ENCODE results near the gene FKBP4. TPM values are rescaled to one million over a fixed set of nuclear protein-coding genes. Genes with fewer than 3 reads are reported as not detected.
A peak's percentile ranks its signal among the peaks of the same experiment; 100 is the strongest.

FKBP4 gene
- total and polyA plus RNA-seq, 2 of the 8 experiments (the other 6 are each of a cell fraction or from before 2014, with no cell fraction given): 72.6 to 243 TPM

GRCh38 chr12:2834581-2835491 is 40.1 kb downstream of the FKBP4 start, which contains the start of gene NRIP2:
Gene NRIP2, minus strand, starts transcription at chr12:2835035. Its CDS starts 52 bp downstream, at chr12:2834983.
- Histone ChIP-seq H3K4ac (replicated peaks; ENCODE audit: insufficient read length, low read depth, low read length) (no peak within 1 kb of the TSS), H4K8ac (ENCODE audit: extremely low read depth, insufficient read depth, low read length) (peak within 1 kb of the TSS; percentile 12), H3K4me2 (ENCODE audit: insufficient read depth in 1 of 2, low read depth in 2 of 2, low read length in 2 of 2) (peak within 1 kb of the TSS; percentile 14 to 50; a peak in 3 of 4 replicates), H3K27me3 (replicated peaks in 1 of 4; ENCODE audit: control insufficient read depth in 3 of 4, extremely low read depth in 1 of 4, insufficient read depth in 3 of 4, low read length in 3 of 4) (no peaks in the 10 kb centered on the region; a peak in 1 of 7 replicates), H4K20me1 (replicated peaks in 1 of 2; ENCODE audit: control insufficient read depth in 1 of 2, insufficient read depth in 2 of 2, low read length in 2 of 2) (no peaks in the 10 kb centered on the region), H3K9ac (replicated peaks in 1 of 4; ENCODE audit: extremely low read depth in 1 of 4, low read depth in 3 of 4, low read length in 3 of 4) (no peak within 1 kb of the TSS), H3K14ac (ENCODE audit: insufficient read length) (no peak within 1 kb of the TSS), H3K79me1 (ENCODE audit: low read depth, low read length) (no peaks in the 10 kb centered on the region), H3K18ac (ENCODE audit: extremely low read depth, low read length) (peak within 1 kb of the TSS; percentile 78; the same call in 1 of the 2 replicates), H3K27ac (ENCODE audit: low read depth, low read length) (no peak within 1 kb of the TSS), H3K36me3 (ENCODE audit: control insufficient read depth in 2 of 4, insufficient read depth in 4 of 4, low read length in 3 of 4) (no peaks in the 10 kb centered on the region; a peak in 1 of 8 replicates), H2BK120ac (replicated peaks; ENCODE audit: low read depth, low read length) (no peak within 1 kb of the TSS), H3K9me3 (ENCODE audit: insufficient read depth in 2 of 2, low read depth in 1 of 2, low read length in 1 of 2) (no peaks in the 10 kb centered on the region), H2BK5ac (ENCODE audit: low read depth, low read length) (no peak within 1 kb of the TSS), H3K23me2 (ENCODE audit: low read depth, low read length) (no peaks in the 10 kb centered on the region; the same call in 1 of the 2 replicates), H3K79me2 (ENCODE audit: control insufficient read depth in 1 of 2, insufficient read depth in 2 of 2, low read length in 2 of 2) (no peaks in the 10 kb centered on the region), H2BK20ac (ENCODE audit: low read length) (no peak within 1 kb of the TSS), H3K4me3 (ENCODE audit: extremely low read depth in 1 of 4, insufficient read depth in 2 of 4, low read depth in 3 of 4, low read length in 4 of 4) (peak within 1 kb of the TSS in 1 of 4 experiments; percentile 29; a peak in 2 of 8 replicates), H2BK12ac (ENCODE audit: low read depth, low read length) (peak within 1 kb of the TSS; percentile 27; the same call in 1 of the 2 replicates), H3K4me1 (replicated peaks in 1 of 4; ENCODE audit: control insufficient read depth in 3 of 4, insufficient read depth in 4 of 4, low read length in 3 of 4) (peaks cover 0 to 14% (median 9%) of the 10 kb centered on the region in 4 experiments; a peak in 6 of 7 replicates), H2AFZ (ENCODE audit: low read length) (no peak within 1 kb of the TSS), H2AK5ac (ENCODE audit: low read depth, low read length) (no peak within 1 kb of the TSS), H4K5ac (ENCODE audit: insufficient read length, low read depth, low read length) (no peak within 1 kb of the TSS), H4K91ac (replicated peaks; ENCODE audit: insufficient read length, low read length) (no peak within 1 kb of the TSS), H2BK15ac (ENCODE audit: low read length) (no peak within 1 kb of the TSS), H3K56ac (replicated peaks; ENCODE audit: insufficient read length, low read depth, low read length) (no peak within 1 kb of the TSS), H3K23ac (ENCODE audit: insufficient read length) (no peak within 1 kb of the TSS)
- DNase-seq (ENCODE audit: low read depth in 1 of 2, low spot score in 2 of 2) (peak in 1 of 2 experiments; percentile 65), FAIRE-seq (no peak)
- TF ChIP-seq HDAC2 (IDR thresholded peaks at IDR 0.05; ENCODE audit: borderline replicate concordance in 1 of 2, low read depth in 2 of 2, low read length in 2 of 2) (no peak), JUN (IDR thresholded peaks at IDR 0.05; ENCODE audit: low read depth, low read length) (no peak), CTBP2 (IDR thresholded peaks at IDR 0.05; ENCODE audit: borderline replicate concordance, insufficient read depth, insufficient read length, low read length) (no peak), FOSL1 (IDR thresholded peaks at IDR 0.05; ENCODE audit: insufficient read depth, low read depth, low read length) (no peak), YY1 (IDR thresholded peaks at IDR 0.05; ENCODE audit: low read depth, low read length) (no peak), RAD21 (IDR thresholded peaks at IDR 0.05 in 1 of 2, conservative IDR thresholded peaks at IDR 0.05 in 1 of 2; ENCODE audit: low read depth in 2 of 2, low read length in 2 of 2) (0 out of 4 replicates have a peak, but pooled peaks of 1 of the 2 experiments have one; percentile 2)
- CTCF ChIA-PET (ENCODE audit: partially characterized antibody): interaction anchor here (0.7 to 6.9 kb wide), 11 partner anchors 9 to 200 kb away, joined by 3 to 52 read pairs (median 5); partner anchors contain the start of gene ITFG2
- POLR2A ChIA-PET (ENCODE audit: partially characterized antibody): interaction anchor here (0.6 to 6.3 kb wide), 11 partner anchors 10 to 106 kb away, joined by 3 to 58 read pairs (median 4); partner anchors contain the start of genes ITFG2 and TULP3
- WGBS, 2 experiments (ENCODE audit: extremely low coverage in 1 of 2, insufficient coverage in 1 of 2, insufficient read length in 1 of 2, insufficient replicate concordance in 2 of 2, low coverage in 1 of 2, low lambda C conversion rate in 2 of 2, missing lambda C conversion rate in 1 of 2): 65% methylated on average over 30 of the region's 32 CpGs; no CpG with 5 or more reads in 1 of the 2 experiments
